AG04450 (cell line): ENCODE measurements around the gene SPATA25. TPM values are rescaled to one million over a fixed set of nuclear protein-coding genes. Genes with fewer than 3 reads are reported as not detected.

Experiments used
- CTCF ChIA-PET: fragments of 300-600, 350-600 bp; formaldehyde crosslinking; extraction: SDS; loops from one replicate; lab custom pipeline; 2022; ENCODE audit warnings: antibody characterized with exemption, inconsistent platforms; lab: Charles Lee
- POLR2A ChIA-PET: fragments of 350-600 bp; formaldehyde crosslinking; extraction: SDS; loops from one replicate; lab custom pipeline; 2021; ENCODE audit warnings: antibody characterized with exemption, inconsistent platforms; lab: Yijun Ruan, JAX
- DNase-seq: peaks from one replicate; pipeline ENCODE4 v3.0.0-alpha.2; 2011; ENCODE audit warnings: low read depth, low spot score
- H3K27ac ChIP-seq: one replicate; pipeline ENCODE4 v1.5.1; 2012; ENCODE audit warnings: low read depth, low read length, control low read depth
- H3K27me3 ChIP-seq: one replicate; pipeline ENCODE4 v1.6.0; 2012; ENCODE audit warnings: low read length; ENCODE audit not compliant: control insufficient read depth, insufficient read depth
- H3K4me3 ChIP-seq: 2 replicates; pipeline ENCODE4 v1.5.1; 2011; ENCODE audit warnings: mild to moderate bottlenecking, low read depth, low read length, control low read depth
- H3K9me3 ChIP-seq: 2 replicates; pipeline ENCODE4 v1.5.1; 2012; ENCODE audit warnings: low read length; ENCODE audit not compliant: control insufficient read depth, insufficient read depth
- polyA plus RNA-seq: library from polyadenylated mRNA; depleted of rRNA; stranded (reverse); fragments of >200 nt; gene quantifications from 2 replicates; pipeline ENCODE4 v1.2.3, GENCODE V29; 2011
- TF ChIP-seq, protein P1 (sequence below): IDR thresholded peaks from 2 replicates; pipeline ENCODE4 v1.5.1; 2011; ENCODE audit warnings: low read depth, low read length, control low read depth, inconsistent platforms

SPATA25 gene
- polyA plus RNA-seq, 1 experiment, result 0.50 TPM

- Histone ChIP-seq H3K4me3 (no peak overlapping the region), H3K9me3 (no peaks in the 10 kb centered on the region), H3K27me3 (no peaks in the 10 kb centered on the region), H3K27ac (no peak overlapping the region)
- no peak for DNase-seq
- TF ChIP-seq, protein P1, sequence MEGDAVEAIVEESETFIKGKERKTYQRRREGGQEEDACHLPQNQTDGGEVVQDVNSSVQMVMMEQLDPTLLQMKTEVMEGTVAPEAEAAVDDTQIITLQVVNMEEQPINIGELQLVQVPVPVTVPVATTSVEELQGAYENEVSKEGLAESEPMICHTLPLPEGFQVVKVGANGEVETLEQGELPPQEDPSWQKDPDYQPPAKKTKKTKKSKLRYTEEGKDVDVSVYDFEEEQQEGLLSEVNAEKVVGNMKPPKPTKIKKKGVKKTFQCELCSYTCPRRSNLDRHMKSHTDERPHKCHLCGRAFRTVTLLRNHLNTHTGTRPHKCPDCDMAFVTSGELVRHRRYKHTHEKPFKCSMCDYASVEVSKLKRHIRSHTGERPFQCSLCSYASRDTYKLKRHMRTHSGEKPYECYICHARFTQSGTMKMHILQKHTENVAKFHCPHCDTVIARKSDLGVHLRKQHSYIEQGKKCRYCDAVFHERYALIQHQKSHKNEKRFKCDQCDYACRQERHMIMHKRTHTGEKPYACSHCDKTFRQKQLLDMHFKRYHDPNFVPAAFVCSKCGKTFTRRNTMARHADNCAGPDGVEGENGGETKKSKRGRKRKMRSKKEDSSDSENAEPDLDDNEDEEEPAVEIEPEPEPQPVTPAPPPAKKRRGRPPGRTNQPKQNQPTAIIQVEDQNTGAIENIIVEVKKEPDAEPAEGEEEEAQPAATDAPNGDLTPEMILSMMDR, result no peak
- ChIA-PET CTCF (interaction anchor here (0.6 kb wide), 1 partner anchor 60 kb away, joined by 5 read pairs; no protein-coding TSS in a partner anchor), POLR2A (no interaction called here)
These were observed 37.2 kb downstream of the SPATA25 start for GRCh38 chr20:45850238-45850637.

- CTCF ChIA-PET, result interaction anchor here (1.1 kb wide), 1 partner anchor 50 kb away, joined by 3 read pairs; no protein-coding TSS in a partner anchor
- no peak overlapping the region for H3K4me3 ChIP-seq
- DNase-seq, result no peak
- no peak overlapping the region for H3K27ac ChIP-seq
- no peaks in the 10 kb centered on the region for H3K9me3 ChIP-seq
- H3K27me3 ChIP-seq, result no peaks in the 10 kb centered on the region
- POLR2A ChIA-PET, result no interaction called here
- TF ChIP-seq, protein P1, result no peak
These were observed 38.3 kb downstream of the SPATA25 start for GRCh38 chr20:45848969-45849582.

DNA sequence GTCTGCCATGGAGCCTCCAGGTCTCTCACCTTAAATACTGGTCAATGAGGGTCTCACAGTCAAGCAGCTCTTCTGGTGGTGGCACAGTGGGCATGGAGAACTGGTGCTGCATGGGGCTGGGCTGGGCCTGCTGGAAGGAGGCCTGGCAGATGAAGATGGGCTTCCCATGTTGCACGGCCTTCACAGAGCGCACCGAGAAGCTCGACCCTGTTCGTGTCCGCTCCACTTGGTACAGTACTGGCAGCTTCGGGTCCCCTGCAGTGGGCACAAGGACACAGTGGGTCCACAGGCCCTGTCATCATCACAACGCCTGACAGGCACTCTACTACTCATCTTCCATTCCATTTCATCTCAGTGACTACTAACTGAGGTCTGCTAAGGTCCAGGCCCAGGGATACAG lies 39.0 kb downstream of the SPATA25 start:
- CTCF ChIA-PET, result interaction anchor here (1.1 kb wide), 1 partner anchor 49 kb away, joined by 3 read pairs; no protein-coding TSS in a partner anchor

DNA sequence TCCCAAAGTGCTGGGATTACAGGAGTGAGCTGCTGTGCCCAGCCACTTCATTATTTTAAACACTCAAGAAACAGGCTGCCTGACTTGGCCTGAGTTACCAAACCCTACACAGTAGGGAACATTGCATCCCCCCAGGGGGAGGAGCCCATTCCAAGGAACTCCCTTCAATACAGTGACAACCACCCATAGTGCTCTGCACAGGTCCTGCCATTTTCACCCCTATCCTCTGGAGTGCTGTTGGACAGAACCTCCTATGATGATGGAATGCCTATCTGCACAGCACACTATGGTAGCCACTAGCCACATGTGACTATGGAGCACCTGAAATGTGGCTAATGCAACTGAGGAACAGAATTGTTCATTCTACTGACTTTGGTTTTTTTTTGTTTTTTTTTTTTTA lies 42.0 kb downstream of the SPATA25 start:
- CTCF ChIA-PET, result no interaction called here
- TF ChIP-seq, protein P1, result no peak
- H3K9me3 ChIP-seq, result no peaks in the 10 kb centered on the region
- DNase-seq, result no peak
- H3K27ac ChIP-seq, result no peak overlapping the region
- H3K4me3 ChIP-seq, result no peak overlapping the region
- POLR2A ChIA-PET, result no interaction called here
- H3K27me3 ChIP-seq, result no peaks in the 10 kb centered on the region

More for the DNA sequence above, 39.0 kb downstream of the SPATA25 start:
- DNase-seq, result no peak
- H3K27me3 ChIP-seq, result no peaks in the 10 kb centered on the region
- TF ChIP-seq, protein P1, result no peak
- H3K27ac ChIP-seq, result no peak overlapping the region
- no peak overlapping the region for H3K4me3 ChIP-seq
- POLR2A ChIA-PET, result no interaction called here
- H3K9me3 ChIP-seq, result no peaks in the 10 kb centered on the region

DNA sequence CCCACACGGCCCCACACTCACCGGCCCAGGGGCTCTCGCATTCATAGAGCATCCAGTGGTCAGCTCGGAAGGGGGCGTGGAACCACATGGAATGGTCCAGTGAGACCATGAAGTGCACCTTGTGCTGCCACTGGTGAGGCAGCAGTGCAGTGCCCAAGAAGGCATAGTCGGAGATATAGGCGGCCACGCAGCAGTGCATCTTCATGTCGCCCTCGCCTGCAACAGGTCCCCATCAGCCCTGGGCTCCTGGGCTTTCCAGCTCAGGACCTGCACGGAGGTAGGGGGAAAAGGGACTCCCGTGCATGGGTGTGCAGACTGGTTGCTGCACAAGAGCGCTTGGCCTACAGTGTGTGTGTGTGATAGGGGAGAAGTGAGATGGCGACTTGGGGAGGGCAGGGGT lies 43.9 kb downstream of the SPATA25 start:
- TF ChIP-seq, protein P1, result no peak
- POLR2A ChIA-PET, result no interaction called here
- CTCF ChIA-PET, result no interaction called here
- Histone ChIP-seq H3K9me3 (no peaks in the 10 kb centered on the region), H3K27ac (no peak overlapping the region), H3K27me3 (no peaks in the 10 kb centered on the region), H3K4me3 (no peak overlapping the region)
- no peak for DNase-seq
